AG04449 (cell line): ENCODE results near the gene TP53I13.

Experiments
- CTCF ChIA-PET: fragments of 350-600 bp; formaldehyde crosslinking; extraction: SDS; loops from one replicate; lab custom pipeline; 2021; ENCODE audit warnings: antibody characterized with exemption; lab: Yijun Ruan, JAX
- POLR2A ChIA-PET: fragments of 400-600, 350-600 bp; formaldehyde crosslinking; extraction: SDS; loops from one replicate; lab custom pipeline; 2020; ENCODE audit warnings: antibody characterized with exemption, inconsistent platforms; lab: Yijun Ruan, JAX
- DNase-seq: peaks from one replicate; pipeline ENCODE4 v3.0.0-alpha.2; 2010; ENCODE audit warnings: low read depth, low spot score
- H3K4me3 ChIP-seq: 2 replicates; pipeline ENCODE4 v1.5.1; 2011; ENCODE audit warnings: low read depth, mild to moderate bottlenecking, control low read depth, low read length
- TF ChIP-seq, protein P1 (sequence below): IDR thresholded peaks from one replicate; pipeline ENCODE4 v1.5.1; 2011; ENCODE audit warnings: mild to moderate bottlenecking, moderate library complexity, low read length, control low read depth, inconsistent platforms; ENCODE audit not compliant: insufficient read depth; ENCODE audit errors: missing control alignments

Gene TP53I13

DNA sequence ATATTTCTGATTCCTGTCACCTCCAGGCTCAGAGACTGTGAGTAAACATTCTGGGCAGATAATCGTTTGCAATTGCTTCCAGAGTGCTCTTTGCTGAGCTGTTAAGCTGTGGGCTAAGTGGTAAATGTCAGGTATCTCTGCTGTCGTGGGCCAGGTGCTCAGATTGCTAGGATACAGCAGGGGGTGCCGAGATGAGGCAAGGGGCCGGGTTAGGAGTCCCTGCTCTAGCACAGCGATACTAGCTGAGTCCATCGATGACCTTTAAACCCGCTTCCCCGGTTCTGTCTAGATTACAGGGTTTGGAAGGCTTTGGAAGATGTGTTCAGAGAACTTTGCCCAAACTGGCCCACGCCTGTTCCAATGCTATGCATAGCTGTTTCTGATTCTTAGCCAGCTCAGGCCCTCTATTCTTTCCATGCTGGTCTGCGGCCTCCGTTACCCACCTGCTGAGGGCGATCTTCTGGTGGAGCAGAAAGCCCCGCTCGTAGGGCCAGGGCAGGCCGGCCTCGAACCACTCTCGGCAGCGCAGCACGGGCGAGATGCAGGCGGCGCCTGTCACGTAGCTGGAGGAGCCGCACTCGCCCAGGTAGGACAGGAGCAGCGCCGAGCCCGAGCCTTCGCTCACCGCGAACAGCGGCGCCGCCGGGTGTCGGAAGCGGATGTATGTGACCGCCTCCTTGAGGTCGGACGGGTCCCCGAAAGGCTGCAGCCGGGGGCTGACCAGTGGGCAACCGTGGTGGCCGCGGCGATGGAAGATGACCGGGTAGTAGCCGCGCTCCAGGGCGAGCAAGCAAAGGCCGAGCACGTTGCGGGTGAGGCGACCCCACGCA, 2.6 kb upstream of the TP53I13 start:
- no peak for DNase-seq
- H3K4me3 ChIP-seq = peak overlapping the region; percentile 56
- POLR2A ChIA-PET = no interaction called here
- TF ChIP-seq, protein P1, sequence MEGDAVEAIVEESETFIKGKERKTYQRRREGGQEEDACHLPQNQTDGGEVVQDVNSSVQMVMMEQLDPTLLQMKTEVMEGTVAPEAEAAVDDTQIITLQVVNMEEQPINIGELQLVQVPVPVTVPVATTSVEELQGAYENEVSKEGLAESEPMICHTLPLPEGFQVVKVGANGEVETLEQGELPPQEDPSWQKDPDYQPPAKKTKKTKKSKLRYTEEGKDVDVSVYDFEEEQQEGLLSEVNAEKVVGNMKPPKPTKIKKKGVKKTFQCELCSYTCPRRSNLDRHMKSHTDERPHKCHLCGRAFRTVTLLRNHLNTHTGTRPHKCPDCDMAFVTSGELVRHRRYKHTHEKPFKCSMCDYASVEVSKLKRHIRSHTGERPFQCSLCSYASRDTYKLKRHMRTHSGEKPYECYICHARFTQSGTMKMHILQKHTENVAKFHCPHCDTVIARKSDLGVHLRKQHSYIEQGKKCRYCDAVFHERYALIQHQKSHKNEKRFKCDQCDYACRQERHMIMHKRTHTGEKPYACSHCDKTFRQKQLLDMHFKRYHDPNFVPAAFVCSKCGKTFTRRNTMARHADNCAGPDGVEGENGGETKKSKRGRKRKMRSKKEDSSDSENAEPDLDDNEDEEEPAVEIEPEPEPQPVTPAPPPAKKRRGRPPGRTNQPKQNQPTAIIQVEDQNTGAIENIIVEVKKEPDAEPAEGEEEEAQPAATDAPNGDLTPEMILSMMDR = no peak
- CTCF ChIA-PET = interaction anchor here (2.4 to 15.4 kb wide), 6 partner anchors 9 to 198 kb away, joined by 7 to 222 read pairs (median 16); no protein-coding TSS in a partner anchor

DNA sequence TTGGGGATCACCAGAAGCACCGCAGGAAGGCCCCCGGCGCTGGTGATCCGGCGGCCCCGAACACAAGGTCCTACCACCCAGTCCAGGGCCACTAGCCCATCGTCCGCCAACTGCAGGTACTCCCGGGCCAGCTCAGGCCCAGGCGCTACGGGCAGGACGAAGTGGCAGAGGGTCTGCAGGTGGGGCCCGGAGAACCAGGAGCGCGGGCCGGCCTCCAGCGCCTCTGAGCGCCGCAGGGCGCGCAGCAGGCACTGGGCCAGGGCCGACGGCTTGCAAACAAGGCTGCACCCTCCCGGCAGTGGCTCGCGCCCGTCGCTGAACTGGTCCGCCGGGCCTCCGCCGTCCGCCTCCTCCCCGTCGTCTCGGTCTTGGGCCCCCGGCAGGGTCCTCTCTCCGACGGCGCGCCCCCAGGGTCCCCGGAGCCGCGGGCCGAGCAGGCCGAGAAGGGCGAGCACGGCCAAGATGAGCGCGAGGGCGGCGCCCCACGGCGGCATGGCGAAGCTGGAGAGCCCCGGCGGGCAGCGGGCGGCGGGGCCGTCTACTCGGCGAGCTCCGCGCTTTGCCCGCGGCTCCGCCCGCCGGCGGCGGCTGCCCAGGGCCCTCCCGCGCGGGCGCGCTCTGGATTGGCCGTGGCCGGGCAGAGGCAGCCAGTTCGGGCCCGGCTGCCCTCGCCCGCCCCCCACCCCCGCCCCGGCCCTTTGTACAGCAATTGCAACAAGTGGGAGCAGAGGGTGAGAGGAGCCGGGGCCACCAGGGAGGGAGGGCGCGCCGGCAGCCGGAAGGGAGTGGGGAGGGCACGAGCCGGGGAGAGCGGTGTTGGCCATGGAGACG, 1.8 kb upstream of the TP53I13 start, which contains the start of gene ABHD15:
Gene ABHD15 (minus strand): TSS at position 565 of the 831 bp plus-strand sequence. CDS start 71 bp downstream, at position 494.
- peak within 1 kb of the TSS; percentile 77 for H3K4me3 ChIP-seq
- TF ChIP-seq, protein P1 = no peak
- DNase-seq = no peak
- ChIA-PET POLR2A (interaction anchor here (0.7 to 0.9 kb wide), 2 partner anchors 9 to 1921 kb away, joined by 3 read pairs; no protein-coding TSS in a partner anchor), CTCF (interaction anchor here (0.6 to 15.4 kb wide), 10 partner anchors 8 to 349 kb away, joined by 3 to 222 read pairs (median 12); no protein-coding TSS in a partner anchor)

DNA sequence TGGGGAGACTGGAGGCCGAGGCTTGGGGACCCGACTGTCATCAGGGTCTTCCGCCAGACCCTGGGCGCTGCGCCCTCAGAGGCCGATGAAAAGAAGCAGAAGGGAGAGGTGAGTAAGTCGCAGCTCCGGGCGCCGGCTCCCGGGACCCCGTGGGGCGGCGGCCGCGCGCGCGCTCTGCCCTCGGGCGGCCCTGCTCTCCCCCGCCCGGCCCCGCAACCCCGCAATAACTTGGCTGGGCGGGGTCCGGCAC, 1.3 kb upstream of the TP53I13 start:
- ChIA-PET POLR2A (interaction anchor here (0.7 to 0.9 kb wide), 2 partner anchors 9 to 1920 kb away, joined by 3 read pairs; no protein-coding TSS in a partner anchor), CTCF (interaction anchor here (1.1 to 15.4 kb wide), 10 partner anchors 8 to 200 kb away, joined by 3 to 222 read pairs (median 12); no protein-coding TSS in a partner anchor)
- TF ChIP-seq, protein P1 = no peak
- H3K4me3 ChIP-seq = peak overlapping the region; percentile 77
- DNase-seq = no peak

DNA sequence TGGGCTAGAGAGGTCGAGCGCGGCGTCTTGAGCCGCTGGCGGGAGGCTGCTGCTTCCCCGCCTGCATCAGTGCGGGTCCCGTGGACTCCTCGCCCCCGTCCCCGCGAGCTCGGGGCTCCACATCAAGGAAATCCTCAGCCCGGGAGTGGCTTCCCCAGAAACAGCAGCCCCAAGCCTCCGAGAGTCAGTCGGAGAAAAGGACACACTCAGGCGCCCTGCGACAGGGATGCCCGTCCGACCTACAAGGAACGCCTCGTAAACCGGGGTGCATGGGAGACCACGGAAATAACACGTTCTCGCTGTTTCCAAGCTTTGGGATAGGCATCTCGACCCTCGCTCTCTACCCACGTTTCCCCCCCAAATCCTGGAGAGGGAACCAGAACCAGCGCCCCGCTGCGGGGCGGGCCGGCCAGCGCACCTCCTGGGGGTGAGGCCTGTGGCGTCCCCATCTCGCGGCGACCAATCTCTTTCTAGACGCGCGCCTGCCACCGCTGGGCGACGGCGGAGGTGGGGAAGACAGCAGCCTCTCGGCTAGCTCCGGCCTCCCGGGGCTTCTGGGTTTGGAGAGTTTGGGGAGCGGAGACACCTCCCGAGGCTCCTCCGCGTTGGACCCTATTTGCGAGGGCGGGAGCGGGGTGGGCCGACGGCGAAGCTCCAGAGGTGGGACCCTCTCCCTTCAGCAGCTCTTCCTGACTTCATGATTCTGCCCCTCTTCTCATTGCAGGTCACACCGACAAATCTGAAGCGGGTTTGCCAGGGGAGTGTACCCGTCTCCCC, 759 bp upstream of the TP53I13 start:
- H3K4me3 ChIP-seq = peak overlapping the region; percentile 77
- ChIA-PET POLR2A (interaction anchor here (0.6 to 0.7 kb wide), 2 partner anchors 14 to 1920 kb away, joined by 3 to 5 read pairs; no protein-coding TSS in a partner anchor), CTCF (interaction anchor here (0.7 to 15.4 kb wide), 10 partner anchors 9 to 277 kb away, joined by 3 to 222 read pairs (median 10); no protein-coding TSS in a partner anchor)
- TF ChIP-seq, protein P1 = peak; percentile 45
- DNase-seq = no peak

DNA sequence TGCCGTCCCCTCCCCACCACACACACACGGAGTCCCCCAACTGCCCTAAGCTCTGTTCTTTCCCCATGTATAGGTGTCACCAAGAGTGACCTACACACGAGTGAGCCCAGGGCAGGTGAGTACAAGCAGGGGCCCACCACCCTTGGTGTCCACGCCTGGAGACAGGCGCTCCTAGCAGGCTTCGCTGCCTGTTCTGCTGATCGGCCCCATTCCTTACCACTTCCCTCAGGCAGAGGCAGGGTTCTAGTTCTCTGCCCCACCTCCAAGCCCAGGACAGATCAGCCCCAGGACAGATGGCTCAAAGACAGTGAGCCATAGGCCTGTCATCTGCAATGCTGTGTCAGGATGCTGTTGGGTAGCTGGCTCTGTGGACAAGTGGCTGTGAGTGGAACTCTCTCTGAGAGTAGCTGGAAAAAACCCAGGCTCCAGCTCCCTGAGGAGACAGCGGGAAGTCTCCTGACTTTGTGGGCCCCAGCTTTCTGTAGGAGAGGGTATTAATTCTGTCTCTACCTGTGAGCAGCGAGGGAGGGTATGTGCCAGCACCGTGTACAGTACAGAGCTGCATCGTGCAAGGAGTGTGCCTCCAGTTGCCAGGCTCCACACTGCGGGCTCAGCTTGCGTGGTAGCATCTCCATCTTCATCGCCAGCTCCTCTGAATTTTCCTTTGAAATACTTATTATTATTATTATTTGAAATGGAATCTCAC, 897 bp downstream of the TP53I13 start:
- ChIA-PET CTCF (interaction anchor here (0.8 to 20.8 kb wide), 8 partner anchors 11 to 524 kb away, joined by 3 to 222 read pairs (median 14); no protein-coding TSS in a partner anchor), POLR2A (interaction anchor here (0.8 to 1.5 kb wide), 2 partner anchors 11 to 22 kb away, joined by 3 to 4 read pairs; no protein-coding TSS in a partner anchor)
- no peak for DNase-seq
- TF ChIP-seq, protein P1 = no peak
- H3K4me3 ChIP-seq = peak overlapping the region; percentile 77
